Stimulated activated naive CD8-positive, alpha-beta T cell treated with anti-CD3 and anti-CD28 coated beads, Interleukin-15, Interleukin-2, amounts not matched to agents 100 U/mL and 50 U/mL, for 24 hours (primary cell): Measurements from ENCODE around the gene ATF4.

Experiments used
- ATAC-seq: fragments of 150-1000 bp; cut with Tn5 transposase; one replicate; pipeline ENCODE4 v1.10.0; 2021
- DNase-seq: peaks from one replicate; pipeline ENCODE4 v3.0.0; 2021

Gene ATF4

GRCh38 chr22:39528681-39529486 is 8.5 kb downstream of the ATF4 start:
- DNase-seq (peak; percentile 93), ATAC-seq (peak; percentile 38)

GRCh38 chr22:39529487-39529851 is 9.1 kb downstream of the ATF4 start:
- ATAC-seq (no peak), DNase-seq (no peak)

- no peak for DNase-seq
- ATAC-seq, result no peak
Measured at GRCh38 chr22:39530116-39530515, 9.8 kb downstream of the ATF4 start.

- ATAC-seq, result no peak
- peak; percentile 39 for DNase-seq
Measured at GRCh38 chr22:39530692-39531331, 10.4 kb downstream of the ATF4 start.

- peak; percentile 99 for DNase-seq
- ATAC-seq, result peak; percentile 86
Measured at GRCh38 chr22:39532215-39533073, 12.1 kb downstream of the ATF4 start, which contains the start of gene RPS19BP1. RPS19BP1 (minus strand) TSS chr22:39532748; CDS start chr22:39532738, 10 bp downstream.

GRCh38 chr22:39534092-39534506 is 13.7 kb downstream of the ATF4 start:
- no peak for ATAC-seq

GRCh38 chr22:39534591-39535356 is 14.4 kb downstream of the ATF4 start:
- DNase-seq, result peak; percentile 91
- peak; percentile 21 for ATAC-seq

More at GRCh38 chr22:39534092-39534506, 13.7 kb downstream of the ATF4 start:
- no peak for DNase-seq

GRCh38 chr22:39535357-39535725 is 15.0 kb downstream of the ATF4 start:
- ATAC-seq (no peak), DNase-seq (no peak)

- no peak for ATAC-seq
- DNase-seq, result no peak
Measured at GRCh38 chr22:39535831-39536449, 15.6 kb downstream of the ATF4 start.

- ATAC-seq (no peak), DNase-seq (no peak)
Measured at GRCh38 chr22:39536711-39537110, 16.3 kb downstream of the ATF4 start.

GRCh38 chr22:39537975-39538374 is 17.6 kb downstream of the ATF4 start:
- no peak for ATAC-seq

GRCh38 chr22:39543095-39543494 is 22.7 kb downstream of the ATF4 start:
- ATAC-seq (no peak), DNase-seq (no peak)

More at GRCh38 chr22:39537975-39538374, 17.6 kb downstream of the ATF4 start:
- DNase-seq, result no peak

- ATAC-seq, result no peak
- DNase-seq, result peak; percentile 75
Measured at GRCh38 chr22:39545386-39546365, 25.3 kb downstream of the ATF4 start.

GRCh38 chr22:39546889-39547586 is 26.7 kb downstream of the ATF4 start:
- DNase-seq (no peak), ATAC-seq (no peak)

GRCh38 chr22:39547587-39547947 is 27.2 kb downstream of the ATF4 start:
- DNase-seq, result no peak
- no peak for ATAC-seq

- DNase-seq (no peak), ATAC-seq (no peak)
Measured at GRCh38 chr22:39553429-39553828, 33.1 kb downstream of the ATF4 start.

- DNase-seq (no peak), ATAC-seq (no peak)
Measured at GRCh38 chr22:39554151-39554550, 33.8 kb downstream of the ATF4 start.

- peak; percentile 46 for DNase-seq
- ATAC-seq, result peak; percentile 44
Measured at GRCh38 chr22:39556970-39557841, 36.8 kb downstream of the ATF4 start.
